Ovary (tissue), 9 donors: ENCODE results near the gene IWS1. TPM values are rescaled to one million over a fixed set of nuclear protein-coding genes. Genes with fewer than 3 reads are reported as not detected.

Experiments used
- DNase-seq, 5 donors: peaks; one replicate each; pipeline ENCODE4 v3.0.0-alpha.2; 2019 to 2020
- H3K27ac ChIP-seq, 2 donors: fragments of 200-600 bp; one replicate each; pipeline versions ENCODE4 v1.5.1 to v1.8.0; 2019 to 2022
- H3K27me3 ChIP-seq: fragments of 200-600 bp; one replicate; pipeline ENCODE4 v1.8.0; 2022
- H3K36me3 ChIP-seq: fragments of 200-600 bp; sonication (generic); one replicate; pipeline ENCODE4 v1.5.1; 2019
- H3K4me1 ChIP-seq: one replicate; pipeline ENCODE4 v1.8.1; 2013; ENCODE audit warnings: mild to moderate bottlenecking, moderate library complexity; ENCODE audit not compliant: insufficient read depth
- H3K4me3 ChIP-seq: fragments of 200-600 bp; sonication (generic); one replicate; pipeline ENCODE4 v1.5.1; 2017
- H3K9me3 ChIP-seq, 2 donors: fragments of 200-600 bp in 1 of 2; sonication (generic) in 1 of 2; one replicate each; pipeline versions ENCODE4 v1.5.1 to v1.8.1; 2013 to 2019; ENCODE audit warnings: mild to moderate bottlenecking in 1 of 2, moderate library complexity in 1 of 2
- CTCF ChIP-seq, 3 donors: fragments of 450-650 bp in 2 of 3; fragments of 200-600 bp in 1 of 3; IDR thresholded peaks; one replicate each; pipeline versions ENCODE4 v1.5.1 to v1.8.0; 2016 to 2022; ENCODE audit warnings: antibody characterized with exemption in 3 of 3, mild to moderate bottlenecking in 1 of 3
- EP300 ChIP-seq: sonication (generic); formaldehyde crosslinking; IDR thresholded peaks from one replicate; pipeline ENCODE4 v1.6.1; 2017; ENCODE audit warnings: antibody characterized with exemption
- POLR2A ChIP-seq: fragments of 450-650 bp; IDR thresholded peaks from one replicate; pipeline ENCODE4 v1.6.1; 2017; ENCODE audit warnings: antibody characterized with exemption, mild to moderate bottlenecking, moderate library complexity
- WGBS, 3 donors: extraction: QIAGEN DNeasy Blood & Tissue Kit in 1 of 3; methylation state at CpG; one replicate each; pipeline versions ENCODE4 v1.1.5 to v1.1.7; 2013 to 2017; 5-methylcytosine and 5-hydroxymethylcytosine counted together
- intact Hi-C, 4 donors: fragments of 100-400 bp; cut with DNase I; formaldehyde crosslinking; loops; one replicate each; pipeline versions ENCODE4 v1.11.0 to v1.15.1; 2022 to 2023
- polyA plus RNA-seq, 2 donors: library from polyadenylated mRNA; stranded (reverse); fragments of 200-250 nt in 1 of 2; fragments of 350-450 nt in 1 of 2; fragmentation: Illumina TruSeq in 1 of 2; extraction: RNeasy Lipid Tissue Mini Kit (QIAGEN cat#74804) in 1 of 2; gene quantifications; one replicate each; pipeline ENCODE4 v1.2.3, GENCODE V29; 2013 to 2014
- total RNA-seq, 7 donors: library from RNA; depleted of rRNA in 2 of 7; stranded (reverse); fragments of >200 nt in 2 of 7; fragmentation: NEBNext Ultra II Directional in 3 of 7; extraction: Animal tissue kit (Norgen Biotek cat#: 25700) in 3 of 7; gene quantifications; one replicate each; pipeline versions ENCODE4 v1.1.0 to v1.2.4, GENCODE V29; 2016 to 2023
- donor health status: DM: no; HTN: no; CAD: no; lungs with moderate emphysema.
- donor health status: DM: no; HTN: no; CAD: no.
- donor health status: Bipolar disorder and iron deficiency.
- donor health status: DM: yes; HTN: yes; CAD: no.
- donor health status: DM: no; HTN: no; CAD: no.
- donor health status: DM: yes; HTN: yes; CAD: no.

Gene IWS1
- total and polyA plus RNA-seq, 9 donors, result 13.9 to 29.0 (median 25.8) TPM

GRCh38 chr2:127514485-127514884 is 11.8 kb downstream of the IWS1 start:
- H3K36me3 ChIP-seq, result no peaks in the 10 kb centered on the region
- H3K4me3 ChIP-seq, result no peak overlapping the region
- no peaks in the 10 kb centered on the region for H3K9me3 ChIP-seq
- H3K27ac ChIP-seq, result no peak overlapping the region
- WGBS, 3 donors, result 79 to 95% (median 94%) methylated on average over 13 of the region's 13 CpGs
- peaks cover 11% of the 10 kb centered on the region for H3K4me1 ChIP-seq
- TF ChIP-seq EP300 (no peak), POLR2A (no peak)
- DNase-seq, result no peak
- intact Hi-C loops, result no loop called here
- no peaks in the 10 kb centered on the region for H3K27me3 ChIP-seq

GRCh38 chr2:127514076-127514475 is 12.2 kb downstream of the IWS1 start:
- Histone ChIP-seq H3K4me1 (peaks cover 14% of the 10 kb centered on the region), H3K4me3 (no peak overlapping the region), H3K27me3 (no peaks in the 10 kb centered on the region), H3K27ac (no peak overlapping the region), H3K36me3 (no peaks in the 10 kb centered on the region), H3K9me3 (no peaks in the 10 kb centered on the region)
- TF ChIP-seq POLR2A (no peak), EP300 (no peak), CTCF (IDR thresholded peaks at IDR 0.05) (no peak)
- WGBS, 3 donors, result 83 to 93% (median 85%) methylated on average over 10 of the region's 10 CpGs
- intact Hi-C loops, result no loop called here
- no peak for DNase-seq

GRCh38 chr2:127512362-127512761 is 13.9 kb downstream of the IWS1 start:
- H3K27me3 ChIP-seq, result no peaks in the 10 kb centered on the region
- H3K27ac ChIP-seq, result no peak overlapping the region
- H3K9me3 ChIP-seq, result no peaks in the 10 kb centered on the region
- intact Hi-C loops, result no loop called here
- no peaks in the 10 kb centered on the region for H3K36me3 ChIP-seq
- no peak for DNase-seq
- no peak overlapping the region for H3K4me3 ChIP-seq
- WGBS, 3 donors, result 92 to 94% (median 93%) methylated on average over 4 of the region's 4 CpGs
- H3K4me1 ChIP-seq, result peaks cover 17% of the 10 kb centered on the region
- TF ChIP-seq EP300, result no peak
- TF ChIP-seq POLR2A, result no peak
- TF ChIP-seq CTCF (IDR thresholded peaks at IDR 0.05), result no peak

- H3K4me1 ChIP-seq, result peaks cover 17% of the 10 kb centered on the region
- H3K27me3 ChIP-seq, result no peaks in the 10 kb centered on the region
- no peaks in the 10 kb centered on the region for H3K9me3 ChIP-seq
- WGBS, 3 donors, result 67 to 70% (median 70%) methylated on average over 1 of the region's 1 CpG
- TF ChIP-seq POLR2A (no peak), EP300 (no peak)
- no peak overlapping the region for H3K27ac ChIP-seq
- no peaks in the 10 kb centered on the region for H3K36me3 ChIP-seq
- intact Hi-C loops, result no loop called here
- DNase-seq, result no peak
- H3K4me3 ChIP-seq, result no peak overlapping the region
Observed at GRCh38 chr2:127511917-127512316, 14.4 kb downstream of the IWS1 start.

- 82 to 89% (median 88%) methylated on average over 6 of the region's 6 CpGs for WGBS, 3 donors
Observed at GRCh38 chr2:127511090-127511695, 15.1 kb downstream of the IWS1 start.

GRCh38 chr2:127510073-127510472 is 16.2 kb downstream of the IWS1 start:
- Histone ChIP-seq H3K9me3 (no peaks in the 10 kb centered on the region), H3K4me3 (no peak overlapping the region), H3K36me3 (no peaks in the 10 kb centered on the region), H3K27ac (no peak overlapping the region), H3K27me3 (no peaks in the 10 kb centered on the region), H3K4me1 (peaks cover 11% of the 10 kb centered on the region)
- DNase-seq, result no peak
- intact Hi-C loops, result no loop called here
- 90 to 92% (median 91%) methylated on average over 2 of the region's 2 CpGs for WGBS, 3 donors
- TF ChIP-seq EP300 (no peak), CTCF (IDR thresholded peaks at IDR 0.05) (no peak), POLR2A (no peak)

More at GRCh38 chr2:127511090-127511695, 15.1 kb downstream of the IWS1 start:
- Histone ChIP-seq H3K27me3 (no peaks in the 10 kb centered on the region), H3K4me3 (no peak overlapping the region), H3K4me1 (peaks cover 13% of the 10 kb centered on the region), H3K36me3 (no peaks in the 10 kb centered on the region), H3K9me3 (no peaks in the 10 kb centered on the region), H3K27ac (no peak overlapping the region)
- no peak for DNase-seq
- intact Hi-C loops, result no loop called here
- TF ChIP-seq POLR2A, result no peak
